HepG2 (cell line): ENCODE results near the gene STIP1. TPM values are rescaled to one million over a fixed set of nuclear protein-coding genes. Genes with fewer than 3 reads are reported as not detected.

ENCODE experiments used
- ARID4A ChIP-seq: sonication (generic); formaldehyde crosslinking; IDR thresholded peaks from 2 replicates; pipeline ENCODE4 v1.5.0; 2020; ENCODE audit warnings: mild to moderate bottlenecking, missing genetic modification reagents, borderline replicate concordance
- CENPX ChIP-seq: sonication (generic); formaldehyde crosslinking; IDR thresholded peaks from 2 replicates; pipeline ENCODE4 v1.9.0; 2021; ENCODE audit warnings: mild to moderate bottlenecking, missing genetic modification reagents, moderate library complexity
- CHCHD3 ChIP-seq: sonication (generic); formaldehyde crosslinking; IDR thresholded peaks from 2 replicates; pipeline ENCODE4 v1.8.0; 2022; ENCODE audit warnings: mild to moderate bottlenecking, missing genetic modification reagents, moderate library complexity
- HES4 ChIP-seq: sonication (generic); formaldehyde crosslinking; IDR thresholded peaks from 2 replicates; pipeline ENCODE4 v1.9.0; 2021; ENCODE audit warnings: mild to moderate bottlenecking, missing genetic modification reagents, borderline replicate concordance
- MTA1 ChIP-seq: sonication (generic); formaldehyde crosslinking; IDR thresholded peaks from 2 replicates; pipeline ENCODE4 v1.4.0; 2020; ENCODE audit warnings: missing genetic modification reagents, mild to moderate bottlenecking, borderline replicate concordance
- MTF2 ChIP-seq: sonication (generic); formaldehyde crosslinking; IDR thresholded peaks from 2 replicates; pipeline ENCODE4 v1.5.0; 2020; ENCODE audit warnings: missing genetic modification reagents, borderline replicate concordance
- NKX3-1 ChIP-seq: sonication (generic); formaldehyde crosslinking; IDR thresholded peaks from 2 replicates; pipeline ENCODE4 v1.5.0; 2020; ENCODE audit warnings: missing genetic modification reagents
- NR0B2 ChIP-seq: sonication (generic); formaldehyde crosslinking; IDR thresholded peaks from 2 replicates; pipeline ENCODE4 v1.4.0; 2020; ENCODE audit warnings: mild to moderate bottlenecking, missing genetic modification reagents
- REXO4 ChIP-seq: sonication (generic); formaldehyde crosslinking; IDR thresholded peaks from 2 replicates; pipeline ENCODE4 v1.8.0; 2022; ENCODE audit warnings: missing genetic modification reagents, mild to moderate bottlenecking, borderline replicate concordance
- RFX5 ChIP-seq: IDR thresholded peaks from 2 replicates; pipeline ENCODE4 v1.6.1; 2011; ENCODE audit warnings: low read depth, low read length, improper control_type of control experiment
- RFXANK ChIP-seq: IDR thresholded peaks from 2 replicates; pipeline ENCODE4 v1.6.1; 2016
- SP140L ChIP-seq: sonication (generic); formaldehyde crosslinking; IDR thresholded peaks from 2 replicates; pipeline ENCODE4 v1.4.0; 2020; ENCODE audit warnings: missing genetic modification reagents, borderline replicate concordance
- SP4 ChIP-seq: sonication (generic); formaldehyde crosslinking; IDR thresholded peaks from 2 replicates; pipeline ENCODE4 v1.8.1; 2023; ENCODE audit warnings: mild to moderate bottlenecking, missing genetic modification reagents
- TEAD2 ChIP-seq: sonication (generic); formaldehyde crosslinking; IDR thresholded peaks from 2 replicates; pipeline ENCODE4 v1.9.0; 2021; ENCODE audit warnings: missing genetic modification reagents
- TFAP4 ChIP-seq: sonication (generic); IDR thresholded peaks from 2 replicates; pipeline ENCODE4 v1.6.1; 2016; ENCODE audit warnings: low read depth, borderline replicate concordance
- TFDP2 ChIP-seq: sonication (generic); formaldehyde crosslinking; IDR thresholded peaks from 2 replicates; pipeline ENCODE4 v1.4.0; 2020; ENCODE audit warnings: missing genetic modification reagents
- WIZ ChIP-seq: sonication (generic); formaldehyde crosslinking; IDR thresholded peaks from 2 replicates; pipeline ENCODE4 v1.5.1; 2020; ENCODE audit warnings: mild to moderate bottlenecking, missing genetic modification reagents
- ZBTB21 ChIP-seq: sonication (generic); formaldehyde crosslinking; IDR thresholded peaks from 2 replicates; pipeline ENCODE4 v1.4.0; 2020; ENCODE audit warnings: missing genetic modification reagents
- ZFP36L2 ChIP-seq: sonication (generic); formaldehyde crosslinking; IDR thresholded peaks from 2 replicates; pipeline ENCODE4 v1.4.0; 2020; ENCODE audit warnings: missing genetic modification reagents
- ZNF143 ChIP-seq: sonication (generic); formaldehyde crosslinking; IDR thresholded peaks from 2 replicates; pipeline ENCODE4 v1.4.0; 2020; ENCODE audit warnings: missing genetic modification reagents
- ZNF484 ChIP-seq: sonication (generic); formaldehyde crosslinking; IDR thresholded peaks from 2 replicates; pipeline ENCODE4 v1.5.1; 2020; ENCODE audit warnings: mild to moderate bottlenecking, low read depth, missing genetic modification reagents, borderline replicate concordance
- ZNF660 ChIP-seq: sonication (generic); formaldehyde crosslinking; IDR thresholded peaks from 2 replicates; pipeline ENCODE4 v1.5.1; 2020; ENCODE audit warnings: mild to moderate bottlenecking, low read depth, missing genetic modification reagents, borderline replicate concordance
- ZNF816 ChIP-seq: sonication (generic); formaldehyde crosslinking; IDR thresholded peaks from 2 replicates; pipeline ENCODE4 v1.8.0; 2022; ENCODE audit warnings: missing genetic modification reagents, mild to moderate bottlenecking, borderline replicate concordance
- polyA plus RNA-seq, 8 experiments: library from polyadenylated mRNA; depleted of rRNA in 3 of 8; stranded (reverse) in 7 of 8; unstranded in 1 of 8; fragments of >200 nt; fragmentation: Illumina TruSeq in 4 of 8; extraction: Trizol in 4 of 8; gene quantifications; 2 replicates each; pipeline versions ENCODE4 v1.2.1 to v1.2.3, GENCODE V29; 2011 to 2016; ENCODE audit warnings: low read depth in 4 of 8, missing spikeins in 1 of 8, mixed read lengths in 1 of 8; ENCODE audit not compliant: insufficient read depth in 1 of 8
- total RNA-seq, 5 experiments: library from RNA; depleted of rRNA; stranded (reverse); fragments of >200 nt; fragmentation: Illumina TruSeq; extraction: Trizol; gene quantifications; 2 replicates each; pipeline ENCODE4 v1.2.3, GENCODE V29; 2016; ENCODE audit warnings: low read depth in 1 of 5

STIP1 gene
- total and polyA plus RNA-seq, 2 of the 13 experiments (the other 11 are each of a cell fraction or from before 2014, with no cell fraction given) = 81.1 to 217 TPM

- TF ChIP-seq HES4 (CRISPR knock-in tag) (peak; percentile 41), RFXANK (CRISPR knock-in tag) (no peak; the same call in 1 of the 2 replicates), ZFP36L2 (no peak), CHCHD3 (CRISPR knock-in tag) (0 out of 2 replicates have a peak, but pooled peaks have one; percentile 63), ZNF816 (CRISPR knock-in tag) (peak; percentile 83; the same call in 1 of the 2 replicates), TEAD2 (CRISPR knock-in tag) (no peak), ARID4A (peak; percentile 95), TFDP2 (CRISPR knock-in tag) (peak; percentile 78), RFX5 (no peak), SP140L (peak; percentile 81; the same call in 1 of the 2 replicates), MTA1 (CRISPR knock-in tag) (peak; percentile 81; the same call in 1 of the 2 replicates), NKX3-1 (CRISPR knock-in tag) (peak; percentile 74; the same call in 1 of the 2 replicates), SP4 (peak; percentile 60; the same call in 1 of the 2 replicates), REXO4 (CRISPR knock-in tag) (no peak; the same call in 1 of the 2 replicates), ZNF143 (CRISPR knock-in tag) (peak; percentile 93), TFAP4 (peak; percentile 51; the same call in 1 of the 2 replicates), CENPX (CRISPR knock-in tag) (no peak), ZNF660 (no peak), ZBTB21 (0 out of 2 replicates have a peak, but pooled peaks have one; percentile 11), NR0B2 (CRISPR knock-in tag) (peak; percentile 17; the same call in 1 of the 2 replicates), MTF2 (CRISPR knock-in tag) (peak; percentile 52; the same call in 1 of the 2 replicates), ZNF484 (CRISPR knock-in tag) (0 out of 2 replicates have a peak, but pooled peaks have one; percentile 36), WIZ (CRISPR knock-in tag) (0 out of 2 replicates have a peak, but pooled peaks have one; percentile 31)
Measured at GRCh38 chr11:64165842-64166635, 19.9 kb upstream of the STIP1 start, which contains the start of gene MACROD1 (continued).
